HG02938 (cell line): Measurements from ENCODE around the gene TPO.
"Not testable (repeated sequence)": the region's sequence is repeated elsewhere in the genome, so short reads cannot be mapped to it uniquely, and the experiment has no call there.

ENCODE experiments used
- ATAC-seq: cut with Tn5 transposase; IDR thresholded peaks from one replicate; pipeline ENCODE4 v1.9.1; 2021; ENCODE audit warnings: mild to moderate bottlenecking, moderate library complexity; ENCODE audit not compliant: unreplicated experiment

The TPO gene

GRCh38 chr2:1481406-1482252 lies 68.4 kb downstream of the TPO start:
- ATAC-seq: no peak

DNA sequence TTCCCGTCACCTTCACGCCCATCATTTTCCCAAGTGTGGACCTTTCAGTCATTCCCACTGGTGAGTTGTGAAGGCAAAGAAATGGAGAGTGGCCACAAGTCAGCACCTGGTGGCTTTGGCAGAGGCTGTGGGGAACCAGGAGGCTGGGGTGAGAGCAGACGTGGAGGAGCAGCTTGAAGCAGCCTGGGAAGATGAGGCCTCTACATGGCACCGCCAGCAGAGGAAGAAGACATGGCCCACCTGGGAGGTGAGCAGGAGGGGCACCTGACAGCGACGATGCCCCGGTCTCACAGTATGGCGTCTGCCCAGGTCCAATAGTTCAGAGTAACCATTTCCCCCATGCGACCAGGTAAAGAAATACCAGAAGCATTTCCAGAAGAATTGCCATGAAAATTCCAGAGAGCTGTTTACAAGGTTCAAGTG lies 69.0 kb downstream of the TPO start:
- no peak for ATAC-seq

DNA sequence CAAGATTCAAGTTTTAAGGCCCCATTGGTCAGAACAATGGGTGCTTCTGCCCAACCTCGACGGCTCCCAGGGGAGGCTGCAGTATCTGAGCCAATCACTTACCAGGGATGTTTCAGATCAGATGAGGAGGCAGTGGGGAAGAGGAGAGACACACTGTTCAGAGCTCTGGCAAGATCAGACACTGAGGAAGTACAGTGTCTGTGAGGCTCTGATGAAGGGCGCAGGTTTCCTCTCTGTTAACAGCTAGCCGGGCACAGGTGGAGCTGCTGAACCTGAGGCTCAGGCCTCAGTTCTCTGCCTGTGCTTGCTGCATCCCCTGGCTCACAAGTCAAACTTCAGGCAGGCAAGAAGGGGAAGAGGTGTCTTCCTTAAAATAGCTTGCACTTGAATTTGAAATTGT lies 69.7 kb downstream of the TPO start:
- ATAC-seq: no peak

DNA sequence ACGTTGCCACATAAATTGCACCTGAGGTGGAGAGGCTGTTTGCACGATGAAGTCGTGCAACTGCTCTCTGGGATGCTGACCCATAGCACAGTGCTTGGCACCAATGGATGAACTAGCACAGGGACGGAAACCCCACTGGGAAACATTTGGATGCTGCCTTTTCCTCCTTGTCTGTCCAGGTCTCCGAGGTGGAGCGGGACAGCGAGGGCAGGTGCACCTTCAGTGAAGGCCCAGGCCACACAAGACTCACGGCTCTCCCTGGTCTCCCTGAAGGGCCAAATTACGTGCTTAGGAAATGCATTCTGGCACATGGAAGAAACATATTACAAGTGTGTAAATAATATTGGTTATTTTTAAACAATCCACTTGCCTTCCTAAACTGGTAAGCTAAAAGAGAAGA lies 70.3 kb downstream of the TPO start:
- no peak for ATAC-seq

GRCh38 chr2:1484131-1484884 lies 71.0 kb downstream of the TPO start:
- ATAC-seq: no peak

DNA sequence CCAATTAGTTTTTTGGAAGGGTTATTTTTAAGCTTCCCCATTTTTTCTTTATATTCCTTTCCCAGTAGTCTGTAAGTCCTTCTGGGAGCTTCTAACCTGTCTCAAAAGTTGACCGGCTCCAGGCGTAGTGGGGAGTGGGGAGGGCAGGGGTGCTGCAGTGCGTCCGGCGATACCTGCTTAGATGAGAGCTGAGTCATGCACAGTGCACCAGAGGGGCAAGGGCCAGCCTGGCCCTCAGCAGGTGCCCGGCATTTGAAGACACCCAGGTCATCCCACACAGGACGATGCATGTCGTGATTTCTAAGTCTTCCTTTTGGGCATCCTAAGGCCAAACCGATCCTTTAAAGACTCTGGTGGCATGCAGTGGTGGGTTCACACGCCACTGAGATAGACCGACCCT lies 73.4 kb downstream of the TPO start:
- no peak for ATAC-seq

DNA sequence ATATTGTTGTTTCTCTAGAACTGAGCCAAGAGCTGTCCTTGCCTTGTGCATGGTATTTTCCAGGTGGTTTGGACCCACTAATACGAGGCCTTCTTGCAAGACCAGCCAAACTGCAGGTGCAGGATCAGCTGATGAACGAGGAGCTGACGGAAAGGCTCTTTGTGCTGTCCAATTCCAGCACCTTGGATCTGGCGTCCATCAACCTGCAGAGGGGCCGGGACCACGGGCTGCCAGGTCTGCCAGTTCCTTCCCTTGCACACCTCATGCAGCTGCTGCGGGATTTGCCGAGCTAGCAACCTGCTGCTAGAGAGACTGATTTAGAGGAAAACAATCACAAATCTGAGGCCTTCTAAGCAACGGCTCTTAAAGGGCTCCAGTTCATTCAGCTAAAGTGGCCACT lies 74.5 kb downstream of the TPO start:
- no peak for ATAC-seq

GRCh38 chr2:1488181-1488671 lies 75.0 kb downstream of the TPO start:
- no peak for ATAC-seq

DNA sequence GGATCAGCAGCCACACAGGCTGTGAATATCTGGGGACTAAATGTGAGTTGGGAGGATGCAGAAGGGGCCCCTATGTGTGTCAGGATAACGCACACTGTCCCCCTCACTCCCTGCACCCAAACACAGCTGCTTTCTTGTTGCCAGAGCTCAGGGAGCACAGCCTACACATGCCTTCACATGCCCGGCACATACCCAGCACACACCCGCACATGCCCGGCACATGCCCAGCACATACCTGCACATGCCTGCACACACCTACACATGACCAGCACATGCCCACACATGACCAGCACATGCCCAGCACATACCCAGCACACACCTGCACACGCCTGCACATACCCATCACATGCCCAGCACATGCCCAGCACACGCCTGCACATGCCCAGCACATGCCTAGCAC lies 75.6 kb downstream of the TPO start:
- no peak for ATAC-seq

GRCh38 chr2:1489486-1489885 lies 76.2 kb downstream of the TPO start:
- no peak for ATAC-seq

- not testable (repeated sequence) for ATAC-seq
These were observed 77.1 kb downstream of the TPO start for GRCh38 chr2:1490381-1490780.

DNA sequence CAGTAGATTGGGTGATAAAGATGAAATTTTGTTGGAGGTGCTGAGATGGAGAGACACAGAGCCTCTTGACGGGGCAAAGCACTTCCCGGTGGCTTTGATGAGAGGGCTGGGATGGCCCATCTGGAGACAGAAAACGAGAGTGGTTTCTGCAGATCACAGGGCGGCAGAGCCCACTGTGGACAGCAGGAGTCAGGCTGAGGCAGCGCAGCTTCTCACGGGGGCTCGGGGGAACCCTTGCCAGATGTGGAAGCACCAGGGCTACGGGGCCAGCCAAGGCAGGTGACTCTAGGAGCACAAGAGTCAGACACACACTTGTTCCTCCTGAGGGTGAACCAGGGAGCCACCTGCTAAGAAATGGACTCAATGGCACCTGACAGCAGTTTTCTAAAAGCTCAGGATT lies 78.5 kb downstream of the TPO start:
- ATAC-seq: no peak

DNA sequence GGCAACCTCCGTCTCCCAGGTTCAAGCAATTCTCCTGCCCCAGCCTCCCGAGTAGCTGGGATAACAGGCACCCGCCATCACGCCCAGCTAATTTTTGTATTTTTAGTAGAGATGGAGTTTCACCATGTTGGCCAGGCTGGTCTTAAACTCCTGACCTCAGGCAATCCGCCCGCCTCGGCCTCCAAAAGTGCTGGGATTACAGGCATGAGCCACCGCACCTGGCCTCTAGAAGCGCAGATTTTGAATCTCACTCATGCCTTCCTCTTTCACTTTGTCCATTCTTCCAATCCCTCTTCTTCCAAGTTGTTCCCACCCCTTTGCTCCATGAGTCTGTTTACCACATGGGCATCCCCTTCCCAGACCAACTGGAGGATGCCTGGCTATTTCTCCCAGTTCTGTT lies 79.0 kb downstream of the TPO start:
- ATAC-seq: not testable (repeated sequence)

DNA sequence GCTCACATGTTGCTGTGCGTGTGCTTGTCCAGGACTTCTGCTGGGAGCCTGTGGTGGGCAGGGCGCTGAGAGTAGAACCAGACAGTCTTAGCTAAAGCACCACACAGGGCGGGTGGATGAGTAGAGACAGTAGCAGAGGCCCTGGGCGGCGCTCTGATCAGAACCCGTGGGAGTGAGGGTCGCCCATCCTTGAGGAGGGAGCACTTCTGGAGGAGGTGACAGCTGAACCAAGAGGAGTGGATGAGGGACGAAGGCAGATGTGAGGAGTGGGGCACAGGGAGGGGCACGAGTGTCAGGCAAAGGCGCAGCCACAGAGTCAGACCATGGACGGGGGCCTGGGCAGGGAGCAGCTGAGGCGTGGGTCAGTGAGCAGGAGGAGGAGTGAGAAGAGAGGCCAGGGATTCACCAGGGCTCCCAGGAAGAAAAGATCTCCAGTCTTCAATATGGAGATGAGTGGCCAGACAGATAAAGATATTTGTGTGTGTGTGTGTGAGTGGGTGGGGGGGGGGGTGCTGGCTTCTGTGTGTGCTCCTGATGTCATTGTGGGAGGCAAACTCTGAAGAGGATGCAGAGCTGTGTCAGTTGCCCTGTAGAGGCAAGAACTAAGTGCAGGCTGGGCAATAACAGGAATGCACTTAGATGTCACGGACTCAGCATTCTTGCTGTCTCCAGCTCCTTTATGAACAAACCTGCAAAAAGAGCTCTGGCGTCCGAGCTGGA lies 79.6 kb downstream of the TPO start:
- ATAC-seq: no peak

- ATAC-seq: no peak
These were observed 80.3 kb downstream of the TPO start for GRCh38 chr2:1493431-1494126.

GRCh38 chr2:1494257-1494656 lies 81.0 kb downstream of the TPO start:
- ATAC-seq: no peak

- no peak for ATAC-seq
These were observed 81.6 kb downstream of the TPO start for GRCh38 chr2:1494906-1495305.

GRCh38 chr2:1495676-1496358 lies 82.6 kb downstream of the TPO start:
- ATAC-seq: no peak

- ATAC-seq: no peak
These were observed 83.1 kb downstream of the TPO start for GRCh38 chr2:1496359-1496821.

- no peak for ATAC-seq
These were observed 83.9 kb downstream of the TPO start for GRCh38 chr2:1497122-1497611.
